HCT116 (cell line): Measurements from ENCODE around the gene ANKHD1. TPM values are rescaled to one million over a fixed set of nuclear protein-coding genes. Genes with fewer than 3 reads are reported as not detected.

ENCODE experiments used
- ATAC-seq: fragments of 200-7000 bp; cut with Tn5 transposase; 2 replicates; pipeline ENCODE4 v1.9.1; 2020; ENCODE audit warnings: mild to moderate bottlenecking, moderate library complexity
- BruUV-seq: library from RNA; stranded (reverse); fragments of 400-500 nt; replicated peaks from 2 replicates; lab custom pipeline; 2021; lab: Mats Ljungman, UMichigan
- CTCF ChIA-PET: fragments of 300-600 bp; sonication (Branson Sonifier 250); formaldehyde crosslinking; loops from one replicate; lab custom pipeline; 2021; ENCODE audit warnings: antibody characterized with exemption; lab: Charles Lee
- POLR2A ChIA-PET: fragments of 300-600, 350-600 bp; sonication (Branson Sonifier 250); formaldehyde crosslinking; loops from one replicate; lab custom pipeline; 2021; ENCODE audit warnings: antibody characterized with exemption; lab: Charles Lee
- RAD21 ChIA-PET, 2 experiments: fragments of 300-600 bp; sonication (Branson Sonifier 250); formaldehyde crosslinking; loops; one replicate each; lab custom pipeline; 2023; ENCODE audit warnings: low total read pairs in 2 of 2; ENCODE audit not compliant: uncharacterized antibody in 2 of 2, unreplicated experiment in 2 of 2, low non-redundant PET in 1 of 2; lab: Charles Lee
- DNase-seq: peaks from one replicate; pipeline ENCODE4 v3.0.0-alpha.2; 2010; ENCODE audit warnings: low read depth, low spot score
- H2AFZ ChIP-seq: fragments of 200-600 bp; shearing (Covaris generic), sonication (generic); 2 replicates; pipeline ENCODE4 v1.6.1; 2017; ENCODE audit warnings: low read depth, mixed run types, mixed read lengths, antibody characterized with exemption, low read length; ENCODE audit not compliant: poor library complexity, severe bottlenecking
- H3K27ac ChIP-seq: 2 replicates; pipeline ENCODE4 v1.5.1; 2012; ENCODE audit warnings: low read depth, low read length
- H3K27me3 ChIP-seq: fragments of 200-600 bp; sonication (generic); 2 replicates; pipeline ENCODE4 v1.6.1; 2016; ENCODE audit warnings: mixed run types, low read length, mixed read lengths; ENCODE audit not compliant: insufficient read depth
- H3K36me3 ChIP-seq, 2 experiments: fragments of 200-500 bp in 1 of 2; fragments of 200-600 bp in 1 of 2; sonication (Bioruptor generic) in 1 of 2; sonication (generic) in 1 of 2; 2 replicates each; pipeline versions ENCODE4 v1.5.1 to v1.6.1; 2014 to 2016; ENCODE audit warnings: low read length in 2 of 2, inconsistent platforms in 1 of 2, mixed read lengths in 1 of 2, mixed run types in 1 of 2; ENCODE audit not compliant: insufficient read depth in 2 of 2, control insufficient read depth in 1 of 2
- H3K4me1 ChIP-seq, 2 experiments: fragments of 200-600 bp in 1 of 2; sonication (generic) in 1 of 2; 2 replicates each; pipeline versions ENCODE4 v1.5.1 to v1.6.1; 2012 to 2017; ENCODE audit warnings: low read length in 2 of 2, inconsistent platforms in 1 of 2, mild to moderate bottlenecking in 1 of 2, mixed read lengths in 1 of 2, mixed run types in 1 of 2, moderate library complexity in 1 of 2; ENCODE audit not compliant: insufficient read depth in 2 of 2, control insufficient read depth in 1 of 2
- H3K4me2 ChIP-seq: fragments of 200-600 bp; sonication (generic); 2 replicates; pipeline ENCODE4 v1.6.1; 2017; ENCODE audit warnings: mixed run types, low read length, mixed read lengths
- H3K4me3 ChIP-seq, 2 experiments: fragments of 200-600 bp in 1 of 2; sonication (generic) in 1 of 2; replicated peaks in 1 of 2; 2 replicates each; pipeline ENCODE4 v1.5.1; 2011 to 2016; ENCODE audit warnings: low read length in 2 of 2, control low read depth in 1 of 2, low read depth in 1 of 2, mild to moderate bottlenecking in 1 of 2, mixed read lengths in 1 of 2, mixed run types in 1 of 2
- H3K79me2 ChIP-seq: fragments of 200-600 bp; sonication (generic); 2 replicates; pipeline ENCODE4 v1.6.1; 2017; ENCODE audit warnings: mild to moderate bottlenecking, mixed run types, low read length, moderate library complexity, mixed read lengths; ENCODE audit not compliant: insufficient read depth
- H3K9ac ChIP-seq: fragments of 200-600 bp; sonication (generic); 2 replicates; pipeline ENCODE4 v1.6.1; 2016; ENCODE audit warnings: low read length, mixed read lengths
- H3K9me2 ChIP-seq: fragments of 200-600 bp; sonication (generic), shearing (Covaris generic); 2 replicates; pipeline ENCODE4 v1.6.1; 2017; ENCODE audit warnings: mixed run types, mild to moderate bottlenecking, moderate library complexity; ENCODE audit not compliant: insufficient read depth
- H3K9me3 ChIP-seq, 2 experiments: fragments of 200-500 bp in 1 of 2; fragments of 200-600 bp in 1 of 2; sonication (Bioruptor generic) in 1 of 2; sonication (generic) in 1 of 2; 2 replicates each; pipeline ENCODE4 v1.6.1; 2014 to 2017; ENCODE audit warnings: low read length in 2 of 2, mixed read lengths in 2 of 2, inconsistent platforms in 1 of 2, low read depth in 1 of 2, mild to moderate bottlenecking in 1 of 2, mixed run types in 1 of 2, moderate library complexity in 1 of 2; ENCODE audit not compliant: control insufficient read depth in 1 of 2, insufficient read depth in 1 of 2
- H4K20me1 ChIP-seq: fragments of 200-600 bp; sonication (generic), shearing (Covaris generic); 2 replicates; pipeline ENCODE4 v1.6.1; 2017; ENCODE audit warnings: mixed run types, mild to moderate bottlenecking, moderate library complexity; ENCODE audit not compliant: insufficient read depth
- CEBPB ChIP-seq: IDR thresholded peaks from 2 replicates; pipeline ENCODE4 v1.6.1; 2012; ENCODE audit warnings: low read depth
- EZH2phosphoT487 ChIP-seq: fragments of 200-600 bp; IDR thresholded peaks from 2 replicates; pipeline ENCODE4 v1.6.1; 2018; ENCODE audit warnings: antibody characterized with exemption, borderline replicate concordance
- JUND ChIP-seq: IDR thresholded peaks from 2 replicates; pipeline ENCODE4 v1.6.1; 2012
- SP1 ChIP-seq: IDR thresholded peaks from 2 replicates; pipeline ENCODE4 v1.6.1; 2012; ENCODE audit warnings: low read depth
- YY1 ChIP-seq: IDR thresholded peaks from 2 replicates; pipeline ENCODE4 v1.6.1; 2011; ENCODE audit warnings: low read length, low read depth, moderate library complexity, mild to moderate bottlenecking; ENCODE audit not compliant: insufficient replicate concordance; ENCODE audit errors: extremely low read depth
- ZBTB33 ChIP-seq: IDR thresholded peaks from 2 replicates; pipeline ENCODE4 v1.6.1; 2011; ENCODE audit warnings: mild to moderate bottlenecking, low read length, moderate library complexity; ENCODE audit not compliant: insufficient replicate concordance; ENCODE audit errors: extremely low read depth
- intact Hi-C: fragments of 100-400 bp; cut with micrococcal nuclease; formaldehyde crosslinking; loops from 2 replicates; pipeline ENCODE4 v1.10.0; 2022
- total RNA-seq: library from RNA; stranded (reverse); gene quantifications from one replicate; pipeline ENCODE4 v1.2.1, GENCODE V29; 2021; ENCODE audit not compliant: unreplicated experiment

Gene ANKHD1
- total RNA-seq, 1 experiment from 2014 or later, result 80.8 TPM

GRCh38 chr5:140545606-140546005 is 144.0 kb downstream of the ANKHD1 start:
- ATAC-seq (no peak), DNase-seq (no peak)
- Histone ChIP-seq H3K4me1 (peaks cover 2 to 25% of the 10 kb centered on the region in 2 experiments; a peak in 3 of 4 replicates), H3K4me3 (no peak overlapping the region), H4K20me1 (no peaks in the 10 kb centered on the region), H3K9me2 (no peaks in the 10 kb centered on the region), H3K27ac (no peak overlapping the region), H3K27me3 (no peaks in the 10 kb centered on the region), H3K79me2 (peaks cover 12% of the 10 kb centered on the region; the same call in 1 of the 2 replicates), H3K4me2 (no peak overlapping the region), H3K9ac (no peak overlapping the region), H3K9me3 (no peaks in the 10 kb centered on the region), H2AFZ (no peak overlapping the region), H3K36me3 (peaks cover 18 to 28% of the 10 kb centered on the region in 2 experiments; a peak in 3 of 4 replicates)
- BruUV-seq, result no TSS peak
- intact Hi-C loops, result no loop called here
- POLR2A ChIA-PET, result interaction anchor here (0.7 kb wide), 1 partner anchor 224 kb away, joined by 3 read pairs; no protein-coding TSS in a partner anchor
- TF ChIP-seq CEBPB (no peak), YY1 (no peak), SP1 (no peak), EZH2phosphoT487 (no peak), ZBTB33 (no peak), JUND (no peak)
- CTCF ChIA-PET, result no interaction called here
- RAD21 ChIA-PET, result no interaction called here
